ENCODE data around the gene RPA1. TPM values are rescaled to one million over a fixed set of nuclear protein-coding genes. Genes with fewer than 3 reads are reported as not detected.

The RPA1 gene
- total and polyA plus RNA-seq, 2 experiments from 2014 or later = 15.2 to 33.6 TPM

GRCh38 chr17:1946021-1946932, 116.5 kb downstream of the RPA1 start:
- H4K20me1 ChIP-seq (ENCODE audit: insufficient read depth, poor library complexity, severe bottlenecking) = no peaks in the 10 kb centered on the region
- 90% methylated on average over 19 of the region's 20 CpGs for WGBS (ENCODE audit: low lambda C conversion rate, missing lambda C conversion rate)
- H3K36me3 ChIP-seq (replicated peaks; ENCODE audit: insufficient read depth, low read depth) = no peaks in the 10 kb centered on the region
- TF ChIP-seq EZH2phosphoT487 (IDR thresholded peaks at IDR 0.05; ENCODE audit: low read depth, severe bottlenecking, unreplicated experiment) (no peak), EZH2 (IDR thresholded peaks at IDR 0.05; ENCODE audit: borderline replicate concordance) (no peak), CTCF (IDR thresholded peaks at IDR 0.05; ENCODE audit: poor library complexity) (no peak)
- no peak for DNase-seq (ENCODE audit: low spot score)
- no peak overlapping the region for H3K4me3 ChIP-seq
- no peaks in the 10 kb centered on the region for H3K79me2 ChIP-seq
- H3K9me2 ChIP-seq (replicated peaks; ENCODE audit: insufficient read depth) = no peaks in the 10 kb centered on the region
- H3K4me1 ChIP-seq (ENCODE audit: insufficient read depth) = peaks cover 16% of the 10 kb centered on the region
- no peak overlapping the region for H3K27ac ChIP-seq
- no peaks in the 10 kb centered on the region for H3K9me3 ChIP-seq (ENCODE audit: low read depth)
- H3K27me3 ChIP-seq = no peaks in the 10 kb centered on the region
- no peak overlapping the region for H2AFZ ChIP-seq
- no peak overlapping the region for H3K4me2 ChIP-seq

- DNase-seq (ENCODE audit: low spot score) = peak; percentile 55
- H3K36me3 ChIP-seq (replicated peaks; ENCODE audit: insufficient read depth, low read depth) = no peaks in the 10 kb centered on the region
- H3K9me2 ChIP-seq (replicated peaks; ENCODE audit: insufficient read depth) = no peaks in the 10 kb centered on the region
- TF ChIP-seq EZH2 (IDR thresholded peaks at IDR 0.05; ENCODE audit: borderline replicate concordance) (no peak), EZH2phosphoT487 (IDR thresholded peaks at IDR 0.05; ENCODE audit: low read depth, severe bottlenecking, unreplicated experiment) (no peak), CTCF (IDR thresholded peaks at IDR 0.05; ENCODE audit: poor library complexity) (no peak)
- H3K9me3 ChIP-seq (ENCODE audit: low read depth) = no peaks in the 10 kb centered on the region
- H3K27ac ChIP-seq = no peak overlapping the region
- no peak overlapping the region for H2AFZ ChIP-seq
- 48% methylated on average over 22 of the region's 22 CpGs for WGBS (ENCODE audit: low lambda C conversion rate, missing lambda C conversion rate)
- H3K4me1 ChIP-seq (ENCODE audit: insufficient read depth) = peaks cover 11% of the 10 kb centered on the region
- H3K79me2 ChIP-seq = no peaks in the 10 kb centered on the region
- H4K20me1 ChIP-seq (ENCODE audit: insufficient read depth, poor library complexity, severe bottlenecking) = no peaks in the 10 kb centered on the region
- peak overlapping the region; percentile 46 for H3K4me2 ChIP-seq
- H3K4me3 ChIP-seq = no peak overlapping the region
- no peaks in the 10 kb centered on the region for H3K27me3 ChIP-seq
Measured at GRCh38 chr17:1947229-1947742, 117.5 kb downstream of the RPA1 start.

- 71% methylated on average over 22 of the region's 22 CpGs for WGBS (ENCODE audit: low lambda C conversion rate, missing lambda C conversion rate)
- TF ChIP-seq CTCF (IDR thresholded peaks at IDR 0.05; ENCODE audit: poor library complexity) = no peak
- no peaks in the 10 kb centered on the region for H3K9me3 ChIP-seq (ENCODE audit: low read depth)
- no peak overlapping the region for H3K4me3 ChIP-seq
- no peaks in the 10 kb centered on the region for H3K79me2 ChIP-seq
- peaks cover 11% of the 10 kb centered on the region for H3K4me1 ChIP-seq (ENCODE audit: insufficient read depth)
- H3K27me3 ChIP-seq = no peaks in the 10 kb centered on the region
- peak overlapping the region; percentile 46 for H3K4me2 ChIP-seq
- no peaks in the 10 kb centered on the region for H3K9me2 ChIP-seq (replicated peaks; ENCODE audit: insufficient read depth)
- no peak overlapping the region for H3K27ac ChIP-seq
- no peaks in the 10 kb centered on the region for H3K36me3 ChIP-seq (replicated peaks; ENCODE audit: insufficient read depth, low read depth)
- no peak overlapping the region for H2AFZ ChIP-seq
- no peaks in the 10 kb centered on the region for H4K20me1 ChIP-seq (ENCODE audit: insufficient read depth, poor library complexity, severe bottlenecking)
- peak; percentile 37 for DNase-seq (ENCODE audit: low spot score)
Measured at GRCh38 chr17:1947743-1948516, 118.1 kb downstream of the RPA1 start.
